ENCODE measurements around the gene CACNB2.

The CACNB2 gene

GRCh38 chr10:18469125-18469524 is 328.9 kb downstream of the CACNB2 start:
- ChIA-PET CTCF (no interaction called here), POLR2A (ENCODE audit: low non-redundant PET) (no interaction called here)
- DNase-seq (ENCODE audit: low spot score), result no peak
- TF ChIP-seq CTCF (conservative IDR thresholded peaks at IDR 0.05; ENCODE audit: low read depth), result no peak
- no peak overlapping the region for H3K27ac ChIP-seq

- no peak for TF ChIP-seq CTCF (conservative IDR thresholded peaks at IDR 0.05; ENCODE audit: low read depth)
- CTCF ChIA-PET, result interaction anchor here (0.6 kb wide), 1 partner anchor 1154 kb away, joined by 4 read pairs; no protein-coding TSS in a partner anchor
- POLR2A ChIA-PET (ENCODE audit: low non-redundant PET), result no interaction called here
- H3K27ac ChIP-seq, result no peak overlapping the region
- peak; percentile 5 for DNase-seq (ENCODE audit: low spot score)
These were observed 332.8 kb downstream of the CACNB2 start for GRCh38 chr10:18472977-18473376.

GRCh38 chr10:18473424-18474117 is 333.3 kb downstream of the CACNB2 start:
- no peak overlapping the region for H3K27ac ChIP-seq
- CTCF ChIA-PET, result interaction anchor here (0.6 to 0.7 kb wide), 2 partner anchors 8 to 183 kb away, joined by 3 to 5 read pairs; no protein-coding TSS in a partner anchor
- no peak for DNase-seq (ENCODE audit: low spot score)
- POLR2A ChIA-PET (ENCODE audit: low non-redundant PET), result no interaction called here
- TF ChIP-seq CTCF (conservative IDR thresholded peaks at IDR 0.05; ENCODE audit: low read depth), result no peak

- CTCF ChIA-PET, result interaction anchor here (0.6 to 0.7 kb wide), 2 partner anchors 8 to 182 kb away, joined by 3 to 5 read pairs; no protein-coding TSS in a partner anchor
- POLR2A ChIA-PET (ENCODE audit: low non-redundant PET), result no interaction called here
- no peak for DNase-seq (ENCODE audit: low spot score)
These were observed 333.9 kb downstream of the CACNB2 start for GRCh38 chr10:18474118-18474455.

GRCh38 chr10:18476076-18476647 is 335.9 kb downstream of the CACNB2 start:
- TF ChIP-seq CTCF (conservative IDR thresholded peaks at IDR 0.05; ENCODE audit: low read depth), result no peak
- H3K27ac ChIP-seq, result no peak overlapping the region
- CTCF ChIA-PET, result no interaction called here
- no peak for DNase-seq (ENCODE audit: low spot score)
- POLR2A ChIA-PET (ENCODE audit: low non-redundant PET), result no interaction called here

More at GRCh38 chr10:18474118-18474455, 333.9 kb downstream of the CACNB2 start:
- no peak for TF ChIP-seq CTCF (conservative IDR thresholded peaks at IDR 0.05; ENCODE audit: low read depth)
- H3K27ac ChIP-seq, result no peak overlapping the region

GRCh38 chr10:18478354-18478753 is 338.1 kb downstream of the CACNB2 start:
- CTCF ChIA-PET, result no interaction called here

More at GRCh38 chr10:18478354-18478753, 338.1 kb downstream of the CACNB2 start:
- no peak for TF ChIP-seq CTCF (conservative IDR thresholded peaks at IDR 0.05; ENCODE audit: low read depth)
- no peak for DNase-seq (ENCODE audit: low spot score)
- no peak overlapping the region for H3K27ac ChIP-seq
- POLR2A ChIA-PET (ENCODE audit: low non-redundant PET), result no interaction called here

Data from RWPE1 (cell line).